ENCODE measurements around the gene TMCC3.

GRCh38 chr12:94567761-94568160 is 82.6 kb downstream of the TMCC3 start:
- TF ChIP-seq CTCF (conservative IDR thresholded peaks at IDR 0.05; ENCODE audit: low read length) (no peak), EZH2phosphoT487 (IDR thresholded peaks at IDR 0.05; ENCODE audit: borderline replicate concordance, low read depth, low read length) (no peak)

All from OCI-LY7 (cell line).